ENCODE results near the gene P2RY10. TPM values are rescaled to one million over a fixed set of nuclear protein-coding genes. Genes with fewer than 3 reads are reported as not detected.

The P2RY10 gene
- total RNA-seq, 1 experiment from 2014 or later, result not detected

Small RNA genes within 50 kb of the gene (microRNA-seq; reads per million reads assigned to microRNA genes)
- gene MIR4328 (ENCODE audit: borderline microRNAs expressed), result not detected

Other genes starting within 250 kb of the P2RY10 start
- gene LPAR4, start 197.7 kb upstream of the P2RY10 start, total RNA-seq (2021), result 6.0 and 6.4 TPM in 2 replicates
- gene GPR174, start 199.3 kb downstream of the P2RY10 start, total RNA-seq (2021), result not detected in 2 replicates

All from H9 (cell line).